Measurements from ENCODE around the gene C8B.

DNA sequence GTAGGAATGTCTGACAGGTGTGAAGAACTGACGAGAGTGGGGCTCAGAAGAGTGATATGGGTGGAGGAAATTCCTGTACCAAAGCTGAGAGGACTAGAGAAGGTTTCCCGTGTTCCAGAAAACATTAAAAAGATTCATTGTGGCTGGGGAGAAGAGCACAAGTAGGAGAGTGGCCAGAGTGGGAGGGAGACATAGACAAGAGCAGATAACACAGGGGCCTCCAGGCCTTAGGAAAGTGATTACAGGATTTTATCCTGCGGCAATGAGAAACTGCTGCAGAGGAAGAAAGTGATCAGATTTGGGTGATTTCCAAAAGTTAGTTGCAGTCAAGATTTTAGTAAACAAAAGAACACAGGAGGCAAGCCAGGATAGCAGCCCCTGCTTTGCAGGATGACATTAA, 7.9 kb downstream of the C8B start:
- TF ChIP-seq, protein P1, sequence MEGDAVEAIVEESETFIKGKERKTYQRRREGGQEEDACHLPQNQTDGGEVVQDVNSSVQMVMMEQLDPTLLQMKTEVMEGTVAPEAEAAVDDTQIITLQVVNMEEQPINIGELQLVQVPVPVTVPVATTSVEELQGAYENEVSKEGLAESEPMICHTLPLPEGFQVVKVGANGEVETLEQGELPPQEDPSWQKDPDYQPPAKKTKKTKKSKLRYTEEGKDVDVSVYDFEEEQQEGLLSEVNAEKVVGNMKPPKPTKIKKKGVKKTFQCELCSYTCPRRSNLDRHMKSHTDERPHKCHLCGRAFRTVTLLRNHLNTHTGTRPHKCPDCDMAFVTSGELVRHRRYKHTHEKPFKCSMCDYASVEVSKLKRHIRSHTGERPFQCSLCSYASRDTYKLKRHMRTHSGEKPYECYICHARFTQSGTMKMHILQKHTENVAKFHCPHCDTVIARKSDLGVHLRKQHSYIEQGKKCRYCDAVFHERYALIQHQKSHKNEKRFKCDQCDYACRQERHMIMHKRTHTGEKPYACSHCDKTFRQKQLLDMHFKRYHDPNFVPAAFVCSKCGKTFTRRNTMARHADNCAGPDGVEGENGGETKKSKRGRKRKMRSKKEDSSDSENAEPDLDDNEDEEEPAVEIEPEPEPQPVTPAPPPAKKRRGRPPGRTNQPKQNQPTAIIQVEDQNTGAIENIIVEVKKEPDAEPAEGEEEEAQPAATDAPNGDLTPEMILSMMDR (IDR thresholded peaks at IDR 0.05), result no peak
- TF ChIP-seq POLR2A (IDR thresholded peaks at IDR 0.05), result no peak

Data from testis (tissue), 2 donors.